Subcutaneous adipose tissue (tissue), 4 donors: ENCODE data around the gene GALNS. TPM values are rescaled to one million over a fixed set of nuclear protein-coding genes. Genes with fewer than 3 reads are reported as not detected.

Experiments used
- total RNA-seq, 4 donors: library from RNA; depleted of rRNA; stranded (reverse); fragments of >200 nt; gene quantifications; one replicate each; pipeline ENCODE4 v1.1.0, GENCODE V29; 2016
- TF ChIP-seq, protein P1 (sequence below): fragments of 450-650 bp; IDR thresholded peaks from one replicate; pipeline ENCODE4 v1.5.1; 2016; ENCODE audit warnings: low read depth, mild to moderate bottlenecking, control low read depth, antibody characterized with exemption, moderate library complexity

Gene GALNS
- total RNA-seq, 4 donors from 2014 or later: 17.2 to 48.6 (median 18.2) TPM

DNA sequence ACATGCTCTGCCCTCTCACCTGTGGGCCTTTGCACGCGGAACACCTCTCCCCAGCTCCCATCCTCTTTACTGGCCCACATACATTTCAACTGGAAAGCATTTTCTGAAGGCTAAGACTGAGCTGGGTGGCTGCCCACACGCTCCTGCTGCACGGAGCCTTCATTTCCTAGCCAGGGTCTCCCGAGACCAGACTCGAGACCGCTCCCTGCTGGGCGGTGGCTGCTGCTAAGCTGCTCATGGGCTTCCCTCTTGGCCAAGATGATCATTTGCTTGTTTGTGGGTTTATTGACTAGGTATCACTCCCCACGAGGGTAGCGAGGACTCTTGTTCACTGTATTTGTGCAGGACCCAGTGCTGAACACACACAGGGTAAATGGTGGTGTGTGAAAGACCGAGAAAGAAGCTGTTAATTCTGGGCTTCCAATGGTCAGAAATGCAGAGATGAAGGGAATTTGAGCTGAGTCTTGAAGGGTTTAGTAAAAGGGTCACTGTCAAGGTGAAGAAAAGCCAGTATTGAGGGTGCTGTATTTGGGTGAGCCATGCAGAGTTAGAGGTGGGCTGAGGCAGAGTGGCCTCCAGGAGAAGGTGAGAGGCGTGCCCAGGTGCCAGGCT is 1.1 kb upstream of the GALNS start:
- TF ChIP-seq, protein P1, sequence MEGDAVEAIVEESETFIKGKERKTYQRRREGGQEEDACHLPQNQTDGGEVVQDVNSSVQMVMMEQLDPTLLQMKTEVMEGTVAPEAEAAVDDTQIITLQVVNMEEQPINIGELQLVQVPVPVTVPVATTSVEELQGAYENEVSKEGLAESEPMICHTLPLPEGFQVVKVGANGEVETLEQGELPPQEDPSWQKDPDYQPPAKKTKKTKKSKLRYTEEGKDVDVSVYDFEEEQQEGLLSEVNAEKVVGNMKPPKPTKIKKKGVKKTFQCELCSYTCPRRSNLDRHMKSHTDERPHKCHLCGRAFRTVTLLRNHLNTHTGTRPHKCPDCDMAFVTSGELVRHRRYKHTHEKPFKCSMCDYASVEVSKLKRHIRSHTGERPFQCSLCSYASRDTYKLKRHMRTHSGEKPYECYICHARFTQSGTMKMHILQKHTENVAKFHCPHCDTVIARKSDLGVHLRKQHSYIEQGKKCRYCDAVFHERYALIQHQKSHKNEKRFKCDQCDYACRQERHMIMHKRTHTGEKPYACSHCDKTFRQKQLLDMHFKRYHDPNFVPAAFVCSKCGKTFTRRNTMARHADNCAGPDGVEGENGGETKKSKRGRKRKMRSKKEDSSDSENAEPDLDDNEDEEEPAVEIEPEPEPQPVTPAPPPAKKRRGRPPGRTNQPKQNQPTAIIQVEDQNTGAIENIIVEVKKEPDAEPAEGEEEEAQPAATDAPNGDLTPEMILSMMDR: no peak

DNA sequence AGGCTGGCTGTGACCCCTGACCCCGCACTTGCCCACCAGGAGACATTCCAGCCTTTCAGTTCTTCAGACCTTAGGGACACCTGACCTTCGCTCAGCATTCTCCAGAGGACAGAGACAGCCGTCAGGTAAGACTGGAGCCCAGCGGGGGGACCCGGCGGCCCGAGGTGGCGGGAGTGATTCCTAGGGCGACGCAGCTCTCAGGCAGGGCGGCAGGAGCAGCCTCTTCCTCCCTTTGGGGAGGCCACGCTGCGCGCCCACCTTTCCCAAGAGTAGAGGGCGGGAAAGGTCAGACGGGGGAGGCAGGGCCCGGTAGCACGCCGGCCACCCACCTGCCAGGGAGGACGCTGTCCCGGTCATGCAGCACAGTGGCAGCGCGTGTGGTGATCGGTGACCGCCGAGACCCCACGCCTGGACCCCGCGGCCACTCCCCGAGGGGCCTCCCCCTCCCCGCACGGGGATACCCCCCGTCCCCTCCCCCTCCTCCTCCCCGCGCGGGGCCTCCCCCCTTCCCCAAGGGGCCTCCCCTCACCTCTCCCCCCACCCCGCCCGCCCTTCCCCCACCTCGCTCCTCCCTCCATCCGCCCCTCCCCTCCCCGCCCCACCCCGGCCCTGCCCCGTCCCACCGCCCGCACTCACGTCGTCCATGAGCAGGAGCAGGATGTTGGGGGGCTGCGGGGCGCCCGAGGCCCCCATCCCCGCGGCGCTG is 472 bp downstream of the GALNS start:
- TF ChIP-seq, protein P1: no peak

DNA sequence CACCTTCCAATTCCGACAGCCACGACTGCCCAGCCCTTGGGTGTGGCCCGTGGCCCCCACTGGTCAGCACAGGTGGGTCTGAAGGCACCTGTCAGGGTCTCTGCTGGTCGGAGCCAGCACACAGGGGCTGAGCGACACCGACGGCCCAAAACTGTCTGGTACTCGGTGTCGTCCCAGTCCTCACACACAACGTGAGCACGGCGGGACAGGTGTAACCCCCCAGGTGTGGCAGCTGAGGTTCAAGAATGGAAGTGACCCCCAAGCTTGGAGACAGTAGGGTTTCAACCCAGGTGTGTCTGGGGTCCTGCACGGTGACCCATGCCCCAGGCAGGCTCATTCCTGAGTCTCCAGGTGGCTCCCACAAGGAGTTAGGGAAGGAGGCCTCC is 1.0 kb downstream of the GALNS start:
- TF ChIP-seq, protein P1: no peak

DNA sequence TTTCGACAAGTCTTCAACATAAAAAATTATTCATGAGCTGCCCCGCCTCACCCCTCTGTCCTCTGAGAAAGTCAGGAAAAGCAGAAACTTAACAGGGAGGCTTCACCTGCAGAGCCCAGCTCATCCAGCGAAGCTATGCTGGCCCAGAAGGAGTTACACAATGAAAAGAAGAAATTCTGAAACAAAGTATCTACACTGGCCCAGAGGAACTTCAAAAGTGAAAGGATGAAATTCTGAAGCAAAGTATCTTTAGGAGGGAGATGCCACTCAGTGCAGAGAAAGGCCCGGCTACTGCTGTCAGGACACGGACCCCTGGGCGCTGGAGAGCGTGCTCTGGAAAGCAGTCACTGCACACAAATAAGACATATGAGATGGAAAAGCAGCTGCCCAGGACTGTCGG is 1.6 kb downstream of the GALNS start:
- TF ChIP-seq, protein P1: no peak

DNA sequence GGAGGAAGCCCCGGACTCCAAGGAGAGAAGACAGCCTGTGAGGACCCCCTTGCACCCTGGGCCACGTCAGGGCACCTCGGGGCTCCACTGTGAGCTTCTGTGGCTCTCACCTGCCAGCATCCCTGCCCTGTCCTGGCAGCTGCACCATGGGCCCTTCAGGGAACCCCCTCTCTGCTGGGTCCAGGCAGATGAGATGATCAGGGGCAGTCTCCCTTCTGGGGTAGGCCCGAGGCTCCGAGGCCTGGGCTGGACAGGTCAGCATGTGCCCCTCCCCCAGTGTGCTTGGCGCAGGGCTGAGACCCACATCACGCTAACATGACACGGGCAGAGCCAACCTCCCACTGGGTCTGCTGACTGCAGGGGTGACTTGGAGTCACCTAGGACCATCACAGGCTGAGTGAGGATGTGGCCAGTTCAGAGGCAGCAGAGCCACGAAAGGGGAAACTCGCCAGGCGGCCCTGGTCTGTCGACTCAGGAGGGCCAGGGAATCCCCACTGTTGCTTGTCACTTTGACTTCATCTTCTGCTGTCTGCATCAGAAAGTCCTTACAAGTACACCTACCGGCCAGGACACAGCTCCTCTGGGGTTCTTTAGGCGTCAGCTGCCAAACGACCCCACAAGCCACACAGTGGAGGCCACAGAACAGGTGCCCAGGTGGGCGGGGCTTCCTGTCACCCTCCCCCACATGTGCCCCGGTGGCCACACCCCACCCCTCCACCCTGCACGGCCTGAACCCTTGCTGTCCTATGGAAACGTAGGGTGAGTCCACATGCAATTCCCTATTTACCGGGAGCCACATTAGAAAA is 2.2 kb downstream of the GALNS start:
- TF ChIP-seq, protein P1: no peak

DNA sequence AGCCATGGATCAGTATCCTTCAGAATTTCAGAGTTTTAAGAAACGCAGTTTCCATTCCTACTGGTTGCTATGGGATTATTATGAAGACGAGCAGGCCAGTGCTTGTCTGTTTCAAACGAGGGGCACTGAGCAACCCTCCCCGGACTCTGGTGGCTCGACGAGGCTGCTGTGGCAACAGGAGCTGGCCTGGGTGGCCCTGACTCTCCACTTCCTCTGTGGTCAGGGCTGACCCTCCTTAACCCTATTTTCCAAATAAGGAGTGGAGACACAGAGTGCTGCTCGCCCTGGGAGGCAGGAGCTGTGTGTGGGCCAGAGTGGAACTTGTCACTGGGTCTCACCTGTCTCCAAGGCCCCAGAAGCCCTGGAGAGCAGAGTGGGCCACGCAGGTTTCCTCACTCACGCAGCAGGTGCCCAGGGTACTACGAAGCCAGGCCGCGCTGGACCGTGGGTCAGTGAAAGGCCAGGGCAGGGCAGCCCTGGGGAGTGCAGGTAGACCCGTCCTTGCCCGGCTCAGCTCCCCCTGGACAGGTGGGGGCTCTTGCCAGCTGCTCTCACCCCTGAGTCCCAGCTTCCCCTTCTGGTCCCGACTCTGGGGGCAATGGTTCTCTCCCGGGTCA is 3.3 kb downstream of the GALNS start:
- TF ChIP-seq, protein P1: no peak

DNA sequence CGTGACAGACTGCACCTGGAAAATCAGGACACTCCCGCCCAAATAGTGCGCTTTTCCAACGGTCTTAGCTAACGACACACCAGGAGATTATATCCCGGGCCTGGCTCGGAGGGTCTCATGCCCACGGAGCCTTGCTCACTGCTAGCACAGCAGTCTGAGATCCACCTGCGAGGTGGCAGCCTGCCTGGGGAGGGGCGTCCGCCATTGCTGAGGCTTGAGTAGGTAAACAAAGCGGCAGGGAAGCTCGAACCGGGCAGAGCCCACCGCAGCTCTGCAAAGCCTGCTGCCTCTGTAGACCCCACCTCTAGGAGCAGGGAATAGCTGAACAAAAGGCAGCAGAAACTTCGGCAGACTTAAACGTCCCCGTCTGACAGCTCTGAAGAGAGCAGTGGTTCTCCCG is 5.1 kb downstream of the GALNS start:
- TF ChIP-seq, protein P1: no peak
